Subcutaneous adipose tissue (tissue), 4 donors: ENCODE results near the gene QTRT2. TPM values are rescaled to one million over a fixed set of nuclear protein-coding genes. Genes with fewer than 3 reads are reported as not detected.

Experiments used
- total RNA-seq, 4 donors: library from RNA; depleted of rRNA; stranded (reverse); fragments of >200 nt; gene quantifications; one replicate each; pipeline ENCODE4 v1.1.0, GENCODE V29; 2016
- TF ChIP-seq, protein P1 (sequence below): fragments of 450-650 bp; IDR thresholded peaks from one replicate; pipeline ENCODE4 v1.5.1; 2016; ENCODE audit warnings: low read depth, mild to moderate bottlenecking, control low read depth, antibody characterized with exemption, moderate library complexity

QTRT2 gene
- 10 to 100 TPM; 13.4 to 22.2 (median 18.1) TPM for total RNA-seq

DNA sequence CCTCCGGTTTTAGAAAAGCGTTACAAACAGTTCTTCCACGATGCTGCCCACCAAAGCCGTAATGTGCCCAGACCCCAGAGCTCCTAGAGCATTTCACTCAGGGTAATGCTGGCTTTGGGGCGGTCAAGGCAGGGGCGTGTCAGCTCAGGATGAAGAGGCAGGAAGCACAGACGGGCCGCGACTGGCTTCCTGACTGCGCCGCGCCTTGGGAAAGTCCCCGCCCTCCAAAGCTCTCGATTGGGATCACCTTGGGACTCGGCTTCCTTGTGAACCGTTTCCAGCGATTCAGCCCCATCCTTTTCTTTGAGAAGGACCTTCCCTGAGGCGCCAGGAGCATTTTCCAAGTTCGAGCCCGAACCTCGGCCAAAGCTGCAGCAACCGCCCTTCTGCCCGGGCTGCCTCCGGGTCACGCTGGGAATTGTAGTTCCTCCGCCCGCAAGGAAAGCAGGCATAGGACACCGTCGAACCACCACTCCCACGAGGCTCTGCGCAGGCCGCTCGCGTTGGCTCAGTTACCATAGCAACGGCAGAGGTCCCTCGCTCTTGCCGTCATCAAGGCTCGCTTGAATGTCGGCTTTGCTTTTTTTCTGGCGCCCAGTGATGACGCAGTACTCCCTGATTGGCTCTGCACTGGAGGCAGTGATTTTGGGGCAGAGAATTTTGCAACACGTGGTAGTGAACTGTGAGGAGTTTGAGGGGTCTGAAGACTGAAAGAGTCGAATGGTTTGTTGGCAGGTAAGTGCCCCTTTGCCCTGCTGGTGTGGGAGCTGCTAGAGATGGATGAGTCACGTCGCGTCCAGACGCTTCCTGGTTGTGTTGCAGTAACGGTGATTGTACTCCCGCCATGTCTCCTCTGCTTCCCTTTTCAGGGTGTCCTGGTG is at the start of gene QTRT2, which contains the start of gene CCDC191:
Gene QTRT2, plus strand, starts transcription at position 608 of the 881 bp plus-strand sequence. CDS start 8,521 bp downstream, outside the sequence.
Gene CCDC191, minus strand, starts transcription at position 397 of the 881 bp plus-strand sequence. Its CDS starts 60 bp downstream, at position 337.
- TF ChIP-seq, protein P1, sequence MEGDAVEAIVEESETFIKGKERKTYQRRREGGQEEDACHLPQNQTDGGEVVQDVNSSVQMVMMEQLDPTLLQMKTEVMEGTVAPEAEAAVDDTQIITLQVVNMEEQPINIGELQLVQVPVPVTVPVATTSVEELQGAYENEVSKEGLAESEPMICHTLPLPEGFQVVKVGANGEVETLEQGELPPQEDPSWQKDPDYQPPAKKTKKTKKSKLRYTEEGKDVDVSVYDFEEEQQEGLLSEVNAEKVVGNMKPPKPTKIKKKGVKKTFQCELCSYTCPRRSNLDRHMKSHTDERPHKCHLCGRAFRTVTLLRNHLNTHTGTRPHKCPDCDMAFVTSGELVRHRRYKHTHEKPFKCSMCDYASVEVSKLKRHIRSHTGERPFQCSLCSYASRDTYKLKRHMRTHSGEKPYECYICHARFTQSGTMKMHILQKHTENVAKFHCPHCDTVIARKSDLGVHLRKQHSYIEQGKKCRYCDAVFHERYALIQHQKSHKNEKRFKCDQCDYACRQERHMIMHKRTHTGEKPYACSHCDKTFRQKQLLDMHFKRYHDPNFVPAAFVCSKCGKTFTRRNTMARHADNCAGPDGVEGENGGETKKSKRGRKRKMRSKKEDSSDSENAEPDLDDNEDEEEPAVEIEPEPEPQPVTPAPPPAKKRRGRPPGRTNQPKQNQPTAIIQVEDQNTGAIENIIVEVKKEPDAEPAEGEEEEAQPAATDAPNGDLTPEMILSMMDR, result no peak

DNA sequence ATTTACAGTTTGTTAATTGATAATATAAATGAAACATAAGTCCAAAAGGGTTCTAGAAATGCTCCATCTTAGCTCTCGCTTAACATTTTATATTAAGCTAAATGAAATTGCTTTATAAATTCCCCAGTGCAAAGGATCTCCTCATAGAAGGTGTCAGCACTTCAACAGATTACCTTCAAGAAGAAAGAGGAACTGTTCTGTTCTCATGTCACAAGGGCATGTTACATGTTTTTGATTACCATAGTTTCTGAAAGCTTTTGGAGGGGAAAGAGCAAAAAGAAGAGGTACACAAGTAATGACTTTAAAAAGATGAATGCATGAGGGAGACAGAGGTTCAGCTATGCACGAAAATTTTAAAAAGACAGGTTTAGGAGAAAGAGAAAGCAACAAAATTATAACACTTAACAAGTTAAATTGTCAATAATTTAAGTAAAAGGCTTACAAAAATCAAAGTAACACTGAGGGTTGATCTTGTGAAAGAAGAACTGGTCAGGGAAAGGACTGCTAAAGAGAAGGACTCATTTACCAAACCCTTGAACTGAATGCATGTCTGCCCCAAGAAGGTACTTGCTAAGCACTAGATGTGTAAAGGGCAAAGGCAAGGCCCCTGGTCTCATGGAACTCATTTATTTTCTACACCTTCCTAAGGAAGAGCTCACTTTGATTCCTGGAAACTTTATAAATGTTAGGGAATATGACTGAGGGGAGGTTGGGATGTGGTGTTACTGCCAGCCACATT is 45.3 kb upstream of the QTRT2 start:
- TF ChIP-seq, protein P1, result no peak

DNA sequence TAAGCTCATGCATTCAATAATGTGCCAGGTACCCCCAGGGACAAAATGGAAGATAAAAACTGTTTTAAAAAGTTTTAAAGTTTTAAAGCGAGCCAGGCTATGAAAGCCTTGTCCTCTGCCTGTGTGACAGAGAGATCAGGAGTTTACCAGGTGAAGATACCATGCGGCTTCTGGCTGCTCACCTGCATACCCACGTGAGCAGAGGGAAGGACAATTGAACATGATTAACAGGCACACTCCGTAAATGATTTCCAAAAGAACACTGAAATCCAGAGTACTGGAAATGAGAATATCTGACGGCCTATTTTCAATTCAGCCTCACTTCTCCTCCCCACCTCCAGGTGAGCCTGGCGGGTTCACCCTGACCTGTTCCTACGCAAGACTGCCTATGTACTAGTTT is 42.3 kb upstream of the QTRT2 start:
- TF ChIP-seq, protein P1, result no peak

DNA sequence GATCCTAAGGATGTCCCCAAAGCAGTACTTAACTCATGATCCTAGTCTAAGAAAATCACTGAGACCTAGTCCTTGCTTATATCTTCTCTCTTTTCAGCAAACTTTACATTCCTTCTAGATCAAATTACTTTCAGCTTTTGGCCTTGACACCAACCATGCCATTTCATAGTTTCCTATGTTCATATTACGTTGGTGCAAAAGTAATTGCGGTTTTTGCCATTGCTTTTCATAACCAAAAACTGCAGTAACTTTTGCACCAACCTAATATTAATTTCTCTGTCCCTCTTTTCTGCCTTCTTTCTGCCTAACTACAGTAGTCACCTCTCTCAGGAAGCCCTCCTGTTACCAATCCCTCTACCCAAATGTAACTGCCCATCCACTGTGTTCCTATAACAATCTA is 37.1 kb upstream of the QTRT2 start:
- TF ChIP-seq, protein P1, result no peak

DNA sequence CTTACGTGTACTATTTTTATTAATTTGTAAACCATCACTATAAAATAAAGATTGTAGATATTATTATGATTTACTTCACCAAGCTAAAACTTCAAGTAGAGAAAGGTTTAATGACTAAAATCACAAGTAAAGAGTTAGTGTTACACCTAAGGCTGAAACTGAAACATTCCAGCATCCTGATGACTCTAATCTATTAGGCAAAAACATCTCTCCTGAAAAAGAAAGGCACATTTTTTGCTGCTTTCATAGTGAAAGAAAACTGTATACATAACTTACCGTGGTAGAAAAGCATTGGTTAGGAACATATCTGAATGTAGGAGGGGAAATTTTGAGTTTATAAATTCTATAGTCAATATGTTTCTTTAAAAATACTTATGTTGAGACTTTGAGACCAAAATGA is 35.6 kb upstream of the QTRT2 start:
- TF ChIP-seq, protein P1, result no peak

- TF ChIP-seq, protein P1, result no peak
Observed at GRCh38 chr3:114022145-114022802, 34.3 kb upstream of the QTRT2 start.

DNA sequence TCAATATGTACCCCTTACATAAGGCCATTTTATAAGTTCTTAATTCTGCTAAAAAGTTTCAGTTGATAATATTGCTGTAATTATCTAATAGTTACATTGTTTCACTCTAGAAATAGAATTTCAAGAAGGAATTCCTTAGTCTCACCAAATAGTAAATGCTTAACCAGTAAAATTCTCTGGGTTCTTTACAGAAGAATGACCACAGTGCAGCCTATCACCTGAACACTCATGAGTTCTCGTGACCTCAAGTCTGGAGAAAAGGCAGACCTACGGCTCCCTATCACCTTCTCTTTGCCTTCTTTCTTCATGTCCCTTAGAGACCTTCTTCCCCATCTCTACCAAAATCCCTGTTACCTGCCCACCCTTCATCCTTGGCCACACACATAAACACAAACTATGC is 31.1 kb upstream of the QTRT2 start:
- TF ChIP-seq, protein P1, result no peak
